HUES64 (cell line): ENCODE results near the gene MAP2K3.

Experiments
- H3K27ac ChIP-seq: 2 replicates; pipeline ENCODE4 v1.7.0; 2013; ENCODE audit warnings: low read depth, low read length, inconsistent platforms
- H3K27me3 ChIP-seq: 2 replicates; pipeline ENCODE4 v1.6.1; 2013; ENCODE audit warnings: mild to moderate bottlenecking, low read length; ENCODE audit not compliant: insufficient read depth
- H3K36me3 ChIP-seq: 2 replicates; pipeline ENCODE4 v1.6.1; 2013; ENCODE audit warnings: mild to moderate bottlenecking, low read length; ENCODE audit not compliant: insufficient read depth
- H3K4me1 ChIP-seq: 2 replicates; pipeline ENCODE4 v1.6.1; 2013; ENCODE audit warnings: mild to moderate bottlenecking, low read length, moderate library complexity; ENCODE audit not compliant: insufficient read depth
- H3K4me3 ChIP-seq: 2 replicates; pipeline ENCODE4 v1.5.1; 2013; ENCODE audit warnings: mild to moderate bottlenecking, low read length, moderate library complexity
- H3K9ac ChIP-seq: 2 replicates; pipeline ENCODE4 v1.6.1; 2013; ENCODE audit warnings: mild to moderate bottlenecking, low read depth, low read length
- H3K9me3 ChIP-seq: 2 replicates; pipeline ENCODE4 v1.6.1; 2013; ENCODE audit warnings: low read depth, low read length; ENCODE audit not compliant: insufficient read depth
- WGBS: fragments of 150-250, 120-280 bp; methylation state at CpG from one replicate; pipeline ENCODE4 v1.1.7; 2013; ENCODE audit warnings: missing lambda C conversion rate; 5-methylcytosine and 5-hydroxymethylcytosine counted together

The MAP2K3 gene

DNA sequence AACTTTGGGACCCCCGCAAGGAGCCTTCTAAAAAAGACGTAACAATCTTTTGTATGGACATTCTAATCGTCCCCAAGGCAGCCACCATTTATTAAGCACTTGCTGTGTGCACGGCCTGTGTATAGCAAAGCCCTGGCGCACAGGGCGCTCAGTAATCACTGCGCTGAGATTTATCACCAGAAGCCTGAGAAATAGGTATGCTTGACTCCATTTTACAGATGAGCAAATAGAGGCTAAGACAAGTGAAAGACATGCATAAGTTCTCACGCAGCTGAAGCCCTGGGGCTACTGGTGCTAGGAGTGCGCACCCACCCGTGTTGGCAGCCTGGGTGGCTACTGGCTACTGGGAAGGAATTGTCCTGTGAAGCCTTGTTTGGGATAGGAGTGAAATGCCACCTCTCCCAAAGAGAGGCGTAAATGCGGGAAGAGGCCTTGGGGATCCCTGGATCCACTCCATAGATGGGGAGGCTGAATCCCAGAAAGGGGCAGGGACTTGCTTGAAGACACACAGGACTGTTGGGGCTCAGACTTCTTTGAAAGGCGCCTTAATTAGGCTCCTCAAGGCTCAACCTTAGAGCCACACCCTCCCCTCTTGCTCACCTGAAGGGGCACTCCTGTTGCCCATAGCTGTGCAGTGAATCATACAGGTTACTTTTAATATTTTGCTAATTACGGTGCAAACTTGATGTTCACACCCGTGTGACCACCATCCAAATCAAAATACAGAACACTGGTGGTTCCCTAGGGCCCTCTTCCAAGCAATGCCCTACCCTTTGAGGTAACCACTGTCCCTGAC is 30.7 kb upstream of the MAP2K3 start:
- Histone ChIP-seq H3K4me1 (peaks cover 9% of the 10 kb centered on the region; the same call in 1 of the 2 replicates), H3K27me3 (peaks cover 4% of the 10 kb centered on the region), H3K36me3 (no peaks in the 10 kb centered on the region), H3K27ac (peak overlapping the region; percentile 54; the same call in 1 of the 2 replicates), H3K9me3 (no peaks in the 10 kb centered on the region), H3K4me3 (peak overlapping the region; percentile 58), H3K9ac (peak overlapping the region; percentile 45)
- WGBS = 54% methylated on average over 15 of the region's 15 CpGs

DNA sequence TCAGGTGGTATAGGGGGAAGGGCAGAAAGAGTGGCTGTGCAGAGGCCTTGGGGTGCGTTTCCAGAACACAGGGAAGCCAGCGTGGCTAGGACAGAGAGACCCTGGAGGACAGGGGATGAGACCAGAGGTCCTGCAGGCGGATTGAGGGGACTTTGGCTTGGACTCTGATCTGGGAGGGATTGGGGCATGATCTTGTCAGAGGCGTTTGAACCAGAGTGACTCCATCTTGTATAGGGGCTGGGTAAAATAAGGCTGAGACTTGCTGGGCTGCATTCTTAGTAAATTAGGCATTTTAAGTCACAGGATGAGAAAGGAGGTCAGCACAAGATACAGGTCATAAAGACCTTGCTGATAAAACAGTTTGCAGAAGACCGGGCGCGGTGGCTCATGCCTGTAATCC is 25.9 kb upstream of the MAP2K3 start:
- Histone ChIP-seq H3K27ac (no peak overlapping the region), H3K4me1 (peaks cover 12% of the 10 kb centered on the region; the same call in 1 of the 2 replicates), H3K9me3 (no peaks in the 10 kb centered on the region), H3K4me3 (no peak overlapping the region), H3K36me3 (no peaks in the 10 kb centered on the region), H3K9ac (no peak overlapping the region), H3K27me3 (no peaks in the 10 kb centered on the region)
- WGBS = 95% methylated on average over 7 of the region's 7 CpGs

DNA sequence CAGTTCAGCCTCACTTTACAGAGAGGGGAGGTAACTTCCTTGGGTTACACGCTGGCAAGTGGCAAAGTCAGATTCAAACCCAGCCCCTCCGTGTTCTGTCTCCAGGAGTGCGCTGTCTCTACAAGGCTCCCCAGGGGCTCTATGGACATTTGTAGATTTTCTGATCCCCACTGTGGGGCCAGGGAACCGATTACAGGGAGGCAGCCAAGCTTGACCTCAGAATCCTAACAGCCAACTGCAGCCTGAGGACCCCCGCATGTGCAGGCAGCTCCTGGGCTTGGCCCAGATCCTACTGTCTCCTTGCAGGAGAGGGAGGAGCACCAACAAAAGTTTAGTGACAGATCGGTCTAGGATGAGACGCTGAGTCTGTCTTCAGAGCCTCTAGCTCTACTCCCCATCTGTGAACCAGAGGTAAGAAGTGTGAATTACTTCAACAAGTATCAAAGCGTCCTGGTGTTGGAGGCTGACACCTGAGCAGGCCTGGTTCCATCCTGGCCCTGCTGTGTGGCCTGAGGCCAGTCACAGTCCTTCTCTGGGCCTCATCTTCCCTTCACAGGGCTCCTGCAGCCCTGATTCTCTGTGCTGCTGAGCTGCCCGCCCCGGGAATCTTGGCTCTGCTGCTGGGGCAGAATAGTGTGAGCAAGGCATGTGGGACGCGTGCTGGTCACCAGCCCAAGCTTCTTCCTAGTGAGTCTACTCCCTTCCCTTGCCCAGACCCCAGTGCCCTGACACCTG is 22.1 kb upstream of the MAP2K3 start:
- Histone ChIP-seq H3K27ac (no peak overlapping the region), H3K9ac (no peak overlapping the region), H3K4me3 (no peak overlapping the region), H3K36me3 (no peaks in the 10 kb centered on the region), H3K4me1 (0 out of 2 replicates have a peak, but pooled peaks cover 3% of the 10 kb centered on the region), H3K27me3 (no peaks in the 10 kb centered on the region), H3K9me3 (no peaks in the 10 kb centered on the region)
- 81% methylated on average over 12 of the region's 12 CpGs for WGBS

DNA sequence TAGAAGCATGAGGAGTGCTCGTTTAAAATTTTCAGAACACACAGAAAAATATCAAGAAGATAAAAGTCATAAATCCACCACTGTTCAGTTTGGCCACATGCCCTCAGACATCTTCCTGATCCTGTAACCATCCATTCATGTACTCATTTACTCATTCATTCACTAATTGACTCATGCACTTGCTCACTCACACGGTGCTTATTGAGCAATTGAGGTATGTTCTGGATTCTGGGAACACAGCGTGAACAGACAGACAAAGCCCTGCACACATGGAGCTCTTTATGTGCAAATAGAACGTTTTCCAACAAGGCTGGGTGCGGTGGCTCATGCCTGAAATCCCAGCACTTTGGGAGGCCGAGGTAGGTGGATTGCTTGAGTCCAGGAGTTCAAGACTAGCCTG is 21.1 kb upstream of the MAP2K3 start:
- 0 out of 2 replicates have a peak, but pooled peaks cover 3% of the 10 kb centered on the region for H3K4me1 ChIP-seq
- no peaks in the 10 kb centered on the region for H3K9me3 ChIP-seq
- H3K4me3 ChIP-seq = no peak overlapping the region
- WGBS = 86% methylated on average over 6 of the region's 6 CpGs
- no peaks in the 10 kb centered on the region for H3K27me3 ChIP-seq
- no peak overlapping the region for H3K9ac ChIP-seq
- H3K36me3 ChIP-seq = no peaks in the 10 kb centered on the region
- H3K27ac ChIP-seq = no peak overlapping the region

DNA sequence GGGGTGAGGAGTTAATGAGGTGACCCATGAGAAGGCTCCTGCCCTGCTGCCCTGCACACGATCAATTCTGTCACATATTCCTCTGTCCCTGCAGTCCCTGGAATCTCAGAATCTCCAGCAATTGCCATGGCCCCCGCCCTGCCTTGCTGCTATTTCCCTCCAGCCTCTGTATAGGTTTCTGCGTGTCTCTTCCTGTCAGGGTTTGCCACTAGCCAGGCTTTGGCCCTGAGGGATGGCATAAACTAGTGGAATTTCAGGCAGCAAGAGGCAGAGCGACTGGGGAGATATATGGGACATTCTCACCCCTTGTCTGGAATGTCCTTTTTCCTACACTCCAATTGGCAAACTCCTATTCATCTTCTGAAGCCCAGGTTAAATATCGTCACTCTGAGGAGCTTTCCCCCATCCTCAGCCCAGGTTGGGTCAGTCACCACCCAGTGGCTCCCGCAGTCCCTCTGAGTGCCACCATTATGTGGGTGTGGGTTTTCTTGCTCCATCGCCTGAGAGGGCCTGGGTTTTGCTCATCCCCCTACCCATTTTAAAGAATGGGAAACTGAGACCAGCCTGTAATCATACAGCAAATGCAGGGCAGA is 15.8 kb upstream of the MAP2K3 start:
- H3K27ac ChIP-seq = no peak overlapping the region
- H3K27me3 ChIP-seq = no peaks in the 10 kb centered on the region
- no peak overlapping the region for H3K4me3 ChIP-seq
- no peaks in the 10 kb centered on the region for H3K36me3 ChIP-seq
- no peaks in the 10 kb centered on the region for H3K9me3 ChIP-seq
- WGBS = 82% methylated on average over 6 of the region's 7 CpGs
- H3K4me1 ChIP-seq = no peaks in the 10 kb centered on the region
- no peak overlapping the region for H3K9ac ChIP-seq

DNA sequence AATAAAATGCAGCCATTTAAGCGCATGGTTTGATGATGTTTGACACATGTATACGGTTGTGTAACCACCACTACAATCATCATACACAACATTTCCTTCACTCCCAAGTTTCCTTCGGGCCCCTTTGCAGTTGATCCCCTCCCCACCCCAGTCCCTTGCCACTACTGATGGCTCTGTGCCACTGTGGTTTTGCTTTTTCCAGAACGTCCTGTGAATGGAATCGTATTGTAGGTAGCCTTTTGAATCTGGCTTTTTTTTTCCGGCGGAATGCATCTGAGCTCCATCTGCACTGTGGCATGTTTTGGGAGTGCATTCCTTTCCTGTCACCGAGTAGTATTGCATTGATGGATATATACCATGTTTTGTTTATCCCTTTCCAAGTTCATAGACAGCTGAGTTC is 15.1 kb upstream of the MAP2K3 start:
- peaks cover 2% of the 10 kb centered on the region for H3K27me3 ChIP-seq
- no peaks in the 10 kb centered on the region for H3K9me3 ChIP-seq
- H3K36me3 ChIP-seq = no peaks in the 10 kb centered on the region
- no peaks in the 10 kb centered on the region for H3K4me1 ChIP-seq
- H3K27ac ChIP-seq = no peak overlapping the region
- no peak overlapping the region for H3K4me3 ChIP-seq
- no peak overlapping the region for H3K9ac ChIP-seq
- WGBS = 92% methylated on average over 7 of the region's 8 CpGs

DNA sequence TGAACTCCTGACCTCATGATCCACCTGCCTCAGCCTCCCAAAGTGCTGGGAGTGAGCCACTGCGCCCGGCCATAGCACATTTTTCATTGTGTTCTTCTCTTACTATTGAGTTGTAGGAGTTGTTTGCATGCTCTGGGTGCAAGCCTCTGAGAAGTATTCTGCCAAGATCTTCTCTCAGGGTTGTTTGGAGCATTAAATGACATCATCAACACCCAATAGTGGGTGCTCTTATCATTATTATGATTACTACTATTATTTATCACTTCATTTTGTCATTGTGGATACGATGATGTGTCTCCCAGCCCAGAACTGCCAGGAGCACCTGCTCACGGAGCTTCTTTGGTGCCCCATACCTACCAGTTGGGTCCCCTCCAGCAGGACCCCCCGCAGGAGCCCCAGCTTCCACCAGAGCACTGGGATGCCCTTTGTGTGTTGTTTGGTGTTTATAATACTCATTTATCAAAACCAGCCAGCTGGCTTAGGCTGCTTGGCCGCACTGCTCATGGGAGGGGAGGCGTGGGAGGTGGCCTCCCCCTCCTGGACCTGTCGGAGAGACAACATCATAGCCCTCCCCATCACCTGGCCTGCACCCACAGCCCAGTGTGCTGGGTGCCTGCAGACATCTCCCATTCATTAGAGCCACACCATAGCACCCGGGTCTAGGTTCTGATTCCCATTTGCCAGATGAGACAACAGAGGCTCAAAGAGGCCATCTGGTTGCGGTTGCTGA is 12.9 kb upstream of the MAP2K3 start:
- Histone ChIP-seq H3K4me3 (no peak overlapping the region), H3K9ac (no peak overlapping the region), H3K27me3 (peaks cover 19% of the 10 kb centered on the region), H3K9me3 (no peaks in the 10 kb centered on the region), H3K36me3 (no peaks in the 10 kb centered on the region), H3K4me1 (no peaks in the 10 kb centered on the region), H3K27ac (no peak overlapping the region)
- WGBS = 93% methylated on average over 9 of the region's 10 CpGs

DNA sequence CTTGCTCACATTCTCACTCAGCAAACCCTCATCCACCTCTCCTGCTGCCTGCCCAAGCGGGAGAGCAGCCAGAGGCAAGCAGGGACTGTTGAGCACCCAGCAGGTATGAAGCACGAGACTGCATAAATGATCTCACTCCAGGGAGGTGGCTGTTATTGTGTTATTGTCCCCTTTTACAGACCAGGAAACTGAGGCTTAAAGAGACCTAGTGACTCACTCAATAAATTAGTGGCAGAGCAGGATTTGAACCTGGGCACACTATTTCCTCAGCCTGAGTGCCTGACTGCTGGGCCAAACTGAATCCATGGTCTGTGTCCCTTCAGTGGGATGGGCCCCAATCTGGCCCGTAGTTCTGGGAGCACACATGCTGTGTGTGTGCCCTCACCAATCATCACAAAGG is 12.3 kb upstream of the MAP2K3 start:
- 88% methylated on average over 3 of the region's 3 CpGs for WGBS
- Histone ChIP-seq H3K4me3 (no peak overlapping the region), H3K27ac (no peak overlapping the region), H3K9me3 (no peaks in the 10 kb centered on the region), H3K36me3 (no peaks in the 10 kb centered on the region), H3K4me1 (no peaks in the 10 kb centered on the region), H3K27me3 (peaks cover 25% of the 10 kb centered on the region), H3K9ac (no peak overlapping the region)

DNA sequence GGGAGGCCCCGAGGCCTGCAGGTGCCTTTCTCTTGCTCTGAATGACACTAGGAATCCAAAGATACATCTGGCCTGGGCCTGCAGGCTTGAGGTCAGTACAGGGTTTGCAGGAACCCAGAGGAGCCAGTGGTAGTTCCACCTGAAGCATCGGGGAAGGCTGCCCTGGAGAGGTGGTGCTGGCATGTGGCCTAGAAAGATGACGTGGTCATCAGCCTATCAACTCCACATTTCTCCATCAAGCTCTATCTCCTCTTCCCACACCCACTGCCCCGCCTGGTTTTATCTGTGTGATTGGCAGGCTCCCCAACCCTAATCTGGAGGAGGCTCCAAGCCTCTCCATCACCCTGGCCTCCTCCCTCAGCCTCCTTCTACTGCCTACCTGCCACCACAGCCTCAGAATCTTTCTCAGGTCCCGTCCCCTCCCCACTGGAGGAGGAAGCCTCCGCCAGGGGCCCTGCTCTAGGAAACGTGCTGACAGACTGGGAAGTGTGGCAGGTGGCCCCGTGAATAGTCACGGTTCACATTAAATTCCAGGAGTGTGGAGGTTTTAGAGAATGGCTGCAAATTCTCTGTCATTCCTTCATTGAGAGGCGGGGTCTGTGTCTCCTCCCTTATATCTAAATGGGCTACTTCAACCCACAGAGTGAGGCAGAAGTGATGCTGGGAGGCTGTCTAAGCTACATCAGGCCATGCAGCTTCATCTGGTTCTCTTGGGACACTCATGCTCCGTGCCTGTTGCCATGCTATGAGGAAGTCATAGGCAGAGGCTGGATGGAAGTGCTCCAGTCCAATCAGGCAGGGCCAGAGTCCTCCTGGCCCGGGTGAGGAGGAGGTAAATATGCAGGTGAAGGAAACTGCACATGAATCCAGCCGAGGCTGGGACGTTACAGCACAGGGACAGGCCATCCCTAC is 11.4 kb upstream of the MAP2K3 start:
- H3K9ac ChIP-seq = no peak overlapping the region
- H3K4me1 ChIP-seq = no peaks in the 10 kb centered on the region
- H3K9me3 ChIP-seq = no peaks in the 10 kb centered on the region
- peaks cover 29% of the 10 kb centered on the region for H3K27me3 ChIP-seq
- H3K36me3 ChIP-seq = no peaks in the 10 kb centered on the region
- no peak overlapping the region for H3K4me3 ChIP-seq
- WGBS = 82% methylated on average over 14 of the region's 14 CpGs
- H3K27ac ChIP-seq = no peak overlapping the region

DNA sequence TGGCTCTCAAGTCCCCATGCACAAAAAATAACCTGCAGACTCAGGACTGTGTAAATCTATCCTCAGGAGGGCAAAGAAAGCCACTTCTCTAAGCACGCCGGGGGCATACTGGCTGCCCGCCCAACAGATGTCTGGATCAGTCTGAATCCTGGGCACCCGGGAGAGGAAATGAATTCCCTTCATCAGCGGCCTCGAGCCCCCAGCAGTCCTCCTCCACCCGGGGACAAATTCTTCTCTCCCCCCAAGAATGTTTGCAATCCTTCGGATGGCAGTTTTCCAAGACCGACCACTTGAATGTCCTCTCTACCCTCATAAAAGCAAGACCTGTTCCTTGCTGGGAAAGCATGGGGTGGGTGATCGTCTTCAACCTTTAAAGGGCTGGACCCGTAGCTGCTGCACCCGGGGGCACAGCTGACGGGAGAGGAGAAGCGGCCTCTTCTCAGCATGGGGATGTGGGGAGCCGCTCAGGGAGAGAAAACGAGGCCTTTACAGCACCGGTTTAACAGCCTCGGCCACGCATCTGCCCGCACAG is 9.4 kb upstream of the MAP2K3 start:
- Histone ChIP-seq H3K4me3 (peak overlapping the region; percentile 63), H3K9me3 (no peaks in the 10 kb centered on the region), H3K27ac (no peak overlapping the region), H3K4me1 (no peaks in the 10 kb centered on the region), H3K27me3 (peaks cover 29% of the 10 kb centered on the region), H3K9ac (peak overlapping the region; percentile 70), H3K36me3 (no peaks in the 10 kb centered on the region)
- 36% methylated on average over 20 of the region's 20 CpGs for WGBS
